HepG2 (cell line): ENCODE data around the gene RPS6KB1. TPM values are rescaled to one million over a fixed set of nuclear protein-coding genes. Genes with fewer than 3 reads are reported as not detected.

Source experiments
- CBX2 ChIP-seq, 2 experiments: fragments of 200-600 bp in 1 of 2; sonication (generic); formaldehyde crosslinking in 1 of 2; IDR thresholded peaks; 2 replicates each; pipeline versions ENCODE4 v1.7.0 to v1.8.1; 2018 to 2022; ENCODE audit warnings: low read depth in 2 of 2, low read length in 1 of 2, mild to moderate bottlenecking in 1 of 2, missing genetic modification reagents in 1 of 2
- FOXP1 ChIP-seq, 2 experiments: fragments of 450-650 bp in 1 of 2; IDR thresholded peaks; 2 replicates each; pipeline ENCODE4 v1.6.1; 2017 to 2018; ENCODE audit warnings: antibody characterized with exemption in 1 of 2
- MZF1 ChIP-seq: sonication (generic); formaldehyde crosslinking; IDR thresholded peaks from 2 replicates; pipeline ENCODE4 v1.8.1; 2023; ENCODE audit warnings: mild to moderate bottlenecking, missing genetic modification reagents, borderline replicate concordance
- RARA ChIP-seq: IDR thresholded peaks from 2 replicates; pipeline ENCODE4 v1.6.1; 2016; ENCODE audit warnings: missing genetic modification reagents, missing compliant biosample characterization
- RBM22 ChIP-seq: fragments of 200-400 bp; formaldehyde crosslinking; optimal IDR thresholded peaks from 2 replicates; pipeline ENCODE3; 2017; ENCODE audit warnings: mild to moderate bottlenecking, low read length, moderate library complexity
- SP140L ChIP-seq: sonication (generic); formaldehyde crosslinking; IDR thresholded peaks from 2 replicates; pipeline ENCODE4 v1.4.0; 2020; ENCODE audit warnings: missing genetic modification reagents, borderline replicate concordance
- SSRP1 ChIP-seq: IDR thresholded peaks from 2 replicates; pipeline ENCODE4 v1.6.1; 2016; ENCODE audit warnings: control low read depth
- ZBTB38 ChIP-seq: sonication (generic); formaldehyde crosslinking; IDR thresholded peaks from 2 replicates; pipeline ENCODE4 v1.5.1; 2020; ENCODE audit warnings: mild to moderate bottlenecking, missing genetic modification reagents
- ZNF17 ChIP-seq: sonication (generic); formaldehyde crosslinking; IDR thresholded peaks from 2 replicates; pipeline ENCODE4 v1.5.0; 2020; ENCODE audit warnings: mild to moderate bottlenecking, missing genetic modification reagents
- ZNF230 ChIP-seq: sonication (generic); formaldehyde crosslinking; IDR thresholded peaks from 2 replicates; pipeline ENCODE4 v1.4.0; 2020; ENCODE audit warnings: mild to moderate bottlenecking, missing genetic modification reagents
- ZNF251 ChIP-seq: sonication (generic); formaldehyde crosslinking; IDR thresholded peaks from 2 replicates; pipeline ENCODE4 v1.9.0; 2021; ENCODE audit warnings: mild to moderate bottlenecking, missing genetic modification reagents
- ZNF264 ChIP-seq: sonication (generic); formaldehyde crosslinking; IDR thresholded peaks from 2 replicates; pipeline ENCODE4 v1.4.0; 2020; ENCODE audit warnings: missing genetic modification reagents
- ZNF382 ChIP-seq: sonication (generic); formaldehyde crosslinking; IDR thresholded peaks from 2 replicates; pipeline ENCODE4 v1.5.0; 2020; ENCODE audit warnings: missing genetic modification reagents, mild to moderate bottlenecking, borderline replicate concordance
- ZNF556 ChIP-seq: sonication (generic); formaldehyde crosslinking; IDR thresholded peaks from 2 replicates; pipeline ENCODE4 v1.4.0; 2020; ENCODE audit warnings: mild to moderate bottlenecking, missing genetic modification reagents, borderline replicate concordance
- ZNF878 ChIP-seq: sonication (generic); formaldehyde crosslinking; IDR thresholded peaks from 2 replicates; pipeline ENCODE4 v1.8.1; 2023; ENCODE audit warnings: mild to moderate bottlenecking, missing genetic modification reagents, moderate library complexity
- polyA plus RNA-seq, 8 experiments: library from polyadenylated mRNA; depleted of rRNA in 3 of 8; stranded (reverse) in 7 of 8; unstranded in 1 of 8; fragments of >200 nt; fragmentation: Illumina TruSeq in 4 of 8; extraction: Trizol in 4 of 8; gene quantifications; 2 replicates each; pipeline versions ENCODE4 v1.2.1 to v1.2.3, GENCODE V29; 2011 to 2016; ENCODE audit warnings: low read depth in 4 of 8, missing spikeins in 1 of 8, mixed read lengths in 1 of 8; ENCODE audit not compliant: insufficient read depth in 1 of 8
- total RNA-seq, 5 experiments: library from RNA; depleted of rRNA; stranded (reverse); fragments of >200 nt; fragmentation: Illumina TruSeq; extraction: Trizol; gene quantifications; 2 replicates each; pipeline ENCODE4 v1.2.3, GENCODE V29; 2016; ENCODE audit warnings: low read depth in 1 of 5
- TF ChIP-seq, protein P1 (sequence below): sonication (generic); formaldehyde crosslinking; IDR thresholded peaks from 2 replicates; pipeline ENCODE4 v1.8.0; 2022; ENCODE audit warnings: missing genetic modification reagents, mild to moderate bottlenecking, moderate library complexity, borderline replicate concordance
- TF ChIP-seq, protein P2 (sequence below), 2 experiments: sonication (generic) in 1 of 2; formaldehyde crosslinking in 1 of 2; IDR thresholded peaks; 2 replicates each; pipeline versions ENCODE4 v1.4.0 to v1.6.1; 2018 to 2020; ENCODE audit warnings: missing genetic modification reagents in 2 of 2, borderline replicate concordance in 1 of 2, low read depth in 1 of 2, mild to moderate bottlenecking in 1 of 2, missing biosample characterization in 1 of 2
- TF ChIP-seq, protein P3 (sequence below): sonication (generic); formaldehyde crosslinking; IDR thresholded peaks from 2 replicates; pipeline ENCODE4 v1.4.0; 2020; ENCODE audit warnings: mild to moderate bottlenecking, missing genetic modification reagents
- TF ChIP-seq, protein P4 (sequence below): sonication (generic); formaldehyde crosslinking; conservative IDR thresholded peaks from 2 replicates; pipeline ENCODE4 v1.8.1; 2023; ENCODE audit warnings: missing genetic modification reagents

RPS6KB1 gene
- total and polyA plus RNA-seq, 2 of the 13 experiments (the other 11 are each of a cell fraction or from before 2014, with no cell fraction given) = 16.5 to 42.2 TPM

DNA sequence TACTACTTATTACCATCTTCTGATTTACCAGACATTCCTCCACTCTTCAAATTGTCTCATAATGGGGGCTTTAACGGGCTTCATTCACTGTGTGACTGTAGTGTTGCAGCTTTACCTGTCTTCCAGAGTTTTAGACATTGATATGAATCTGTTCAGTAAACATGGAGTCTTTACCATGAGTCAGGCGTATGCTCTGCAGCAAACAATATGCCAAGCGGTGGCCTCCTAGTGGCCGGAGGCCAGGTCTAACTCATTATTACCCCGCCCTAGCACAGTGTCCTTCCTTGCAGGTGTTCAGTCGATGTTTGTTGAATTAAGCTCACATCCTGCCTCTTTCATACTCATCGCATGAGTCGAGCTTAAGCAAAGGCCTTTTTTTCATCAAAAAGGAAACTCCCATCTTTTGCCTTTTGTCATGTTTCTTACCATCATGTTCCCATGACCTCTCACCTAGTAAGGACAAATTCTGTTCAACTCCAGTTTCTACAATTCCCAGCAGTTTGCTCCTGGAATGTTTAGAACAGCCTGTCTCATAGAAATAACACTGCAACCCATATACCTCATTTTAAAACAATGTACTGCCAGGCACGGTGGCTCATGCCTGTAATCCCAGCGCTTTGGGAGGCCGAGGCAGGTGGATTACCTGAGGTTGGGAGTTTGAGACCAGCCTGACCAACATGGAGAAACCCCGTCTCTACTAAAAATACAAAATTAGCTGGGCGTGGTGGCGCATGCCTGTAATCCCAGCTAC, 39.6 kb upstream of the RPS6KB1 start (continued):
- TF ChIP-seq RARA (CRISPR knock-in tag) (peak; percentile 91), MZF1 (CRISPR knock-in tag) (no peak), CBX2 (IDR thresholded peaks at IDR 0.05; ENCODE audit: low read depth, low read length) (no peak), CBX2 (CRISPR knock-in tag; IDR thresholded peaks at IDR 0.05; ENCODE audit: low read depth) (no peak), SSRP1 (CRISPR knock-in tag) (peak; percentile 79; the same call in 1 of the 2 replicates), ZNF251 (CRISPR knock-in tag) (no peak), ZNF230 (CRISPR knock-in tag) (no peak), FOXP1 (IDR thresholded peaks at IDR 0.05) (no peak), FOXP1 (CRISPR knock-in tag; IDR thresholded peaks at IDR 0.05) (peak; percentile 89), ZNF382 (CRISPR knock-in tag) (no peak), SP140L (CRISPR knock-in tag) (0 out of 2 replicates have a peak, but pooled peaks have one; percentile 96), ZNF264 (CRISPR knock-in tag) (no peak; the same call in 1 of the 2 replicates), ZNF17 (CRISPR knock-in tag) (no peak), ZNF556 (CRISPR knock-in tag) (peak; percentile 90; the same call in 1 of the 2 replicates), ZBTB38 (CRISPR knock-in tag) (peak; percentile 85; the same call in 1 of the 2 replicates), RBM22 (no peak), ZNF878 (peak; percentile 97)
- TF ChIP-seq, protein P1, sequence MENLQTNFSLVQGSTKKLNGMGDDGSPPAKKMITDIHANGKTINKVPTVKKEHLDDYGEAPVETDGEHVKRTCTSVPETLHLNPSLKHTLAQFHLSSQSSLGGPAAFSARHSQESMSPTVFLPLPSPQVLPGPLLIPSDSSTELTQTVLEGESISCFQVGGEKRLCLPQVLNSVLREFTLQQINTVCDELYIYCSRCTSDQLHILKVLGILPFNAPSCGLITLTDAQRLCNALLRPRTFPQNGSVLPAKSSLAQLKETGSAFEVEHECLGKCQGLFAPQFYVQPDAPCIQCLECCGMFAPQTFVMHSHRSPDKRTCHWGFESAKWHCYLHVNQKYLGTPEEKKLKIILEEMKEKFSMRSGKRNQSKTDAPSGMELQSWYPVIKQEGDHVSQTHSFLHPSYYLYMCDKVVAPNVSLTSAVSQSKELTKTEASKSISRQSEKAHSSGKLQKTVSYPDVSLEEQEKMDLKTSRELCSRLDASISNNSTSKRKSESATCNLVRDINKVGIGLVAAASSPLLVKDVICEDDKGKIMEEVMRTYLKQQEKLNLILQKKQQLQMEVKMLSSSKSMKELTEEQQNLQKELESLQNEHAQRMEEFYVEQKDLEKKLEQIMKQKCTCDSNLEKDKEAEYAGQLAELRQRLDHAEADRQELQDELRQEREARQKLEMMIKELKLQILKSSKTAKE = peak; percentile 84
- TF ChIP-seq, protein P2, sequence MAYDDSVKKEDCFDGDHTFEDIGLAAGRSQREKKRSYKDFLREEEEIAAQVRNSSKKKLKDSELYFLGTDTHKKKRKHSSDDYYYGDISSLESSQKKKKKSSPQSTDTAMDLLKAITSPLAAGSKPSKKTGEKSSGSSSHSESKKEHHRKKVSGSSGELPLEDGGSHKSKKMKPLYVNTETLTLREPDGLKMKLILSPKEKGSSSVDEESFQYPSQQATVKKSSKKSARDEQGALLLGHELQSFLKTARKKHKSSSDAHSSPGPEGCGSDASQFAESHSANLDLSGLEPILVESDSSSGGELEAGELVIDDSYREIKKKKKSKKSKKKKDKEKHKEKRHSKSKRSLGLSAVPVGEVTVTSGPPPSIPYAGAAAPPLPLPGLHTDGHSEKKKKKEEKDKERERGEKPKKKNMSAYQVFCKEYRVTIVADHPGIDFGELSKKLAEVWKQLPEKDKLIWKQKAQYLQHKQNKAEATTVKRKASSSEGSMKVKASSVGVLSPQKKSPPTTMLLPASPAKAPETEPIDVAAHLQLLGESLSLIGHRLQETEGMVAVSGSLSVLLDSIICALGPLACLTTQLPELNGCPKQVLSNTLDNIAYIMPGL (CRISPR knock-in tag; IDR thresholded peaks at IDR 0.05; ENCODE audit: borderline replicate concordance in 1 of 2, low read depth in 1 of 2) = peak; percentile 81 to 95; a peak in 3 of 4 replicates
- TF ChIP-seq, protein P3, sequence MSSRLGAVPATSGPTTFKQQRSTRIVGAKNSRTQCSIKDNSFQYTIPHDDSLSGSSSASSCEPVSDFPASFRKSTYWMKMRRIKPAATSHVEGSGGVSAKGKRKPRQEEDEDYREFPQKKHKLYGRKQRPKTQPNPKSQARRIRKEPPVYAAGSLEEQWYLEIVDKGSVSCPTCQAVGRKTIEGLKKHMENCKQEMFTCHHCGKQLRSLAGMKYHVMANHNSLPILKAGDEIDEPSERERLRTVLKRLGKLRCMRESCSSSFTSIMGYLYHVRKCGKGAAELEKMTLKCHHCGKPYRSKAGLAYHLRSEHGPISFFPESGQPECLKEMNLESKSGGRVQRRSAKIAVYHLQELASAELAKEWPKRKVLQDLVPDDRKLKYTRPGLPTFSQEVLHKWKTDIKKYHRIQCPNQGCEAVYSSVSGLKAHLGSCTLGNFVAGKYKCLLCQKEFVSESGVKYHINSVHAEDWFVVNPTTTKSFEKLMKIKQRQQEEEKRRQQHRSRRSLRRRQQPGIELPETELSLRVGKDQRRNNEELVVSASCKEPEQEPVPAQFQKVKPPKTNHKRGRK (CRISPR knock-in tag) = no peak
- TF ChIP-seq, protein P4, sequence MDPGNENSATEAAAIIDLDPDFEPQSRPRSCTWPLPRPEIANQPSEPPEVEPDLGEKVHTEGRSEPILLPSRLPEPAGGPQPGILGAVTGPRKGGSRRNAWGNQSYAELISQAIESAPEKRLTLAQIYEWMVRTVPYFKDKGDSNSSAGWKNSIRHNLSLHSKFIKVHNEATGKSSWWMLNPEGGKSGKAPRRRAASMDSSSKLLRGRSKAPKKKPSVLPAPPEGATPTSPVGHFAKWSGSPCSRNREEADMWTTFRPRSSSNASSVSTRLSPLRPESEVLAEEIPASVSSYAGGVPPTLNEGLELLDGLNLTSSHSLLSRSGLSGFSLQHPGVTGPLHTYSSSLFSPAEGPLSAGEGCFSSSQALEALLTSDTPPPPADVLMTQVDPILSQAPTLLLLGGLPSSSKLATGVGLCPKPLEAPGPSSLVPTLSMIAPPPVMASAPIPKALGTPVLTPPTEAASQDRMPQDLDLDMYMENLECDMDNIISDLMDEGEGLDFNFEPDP = no peak
- TF ChIP-seq, all 625 proteins: peak for 312
